DND-41 (cell line): ENCODE data around the gene CTDP1.

Experiments
- CTCF ChIP-seq: IDR thresholded peaks from 2 replicates; pipeline ENCODE4 v1.5.1; 2012; ENCODE audit warnings: borderline replicate concordance, low read length, moderate library complexity, mild to moderate bottlenecking; ENCODE audit not compliant: poor library complexity, severe bottlenecking; ENCODE audit errors: extremely low read depth
- EZH2 ChIP-seq: IDR thresholded peaks from 3 replicates; pipeline ENCODE4 v1.6.1; 2012; ENCODE audit warnings: borderline replicate concordance, low read depth, mild to moderate bottlenecking, moderate library complexity, low read length, inconsistent platforms; ENCODE audit not compliant: severe bottlenecking

GRCh38 chr18:79697178-79697577 lies 17.6 kb downstream of the CTDP1 start:
- TF ChIP-seq CTCF = no peak
- TF ChIP-seq EZH2 = no peak
